Naive B cell (primary cell): Measurements from ENCODE around the gene TUBE1. TPM values are rescaled to one million over a fixed set of nuclear protein-coding genes. Genes with fewer than 3 reads are reported as not detected.
"Not testable (repeated sequence)": the region's sequence is repeated elsewhere in the genome, so short reads cannot be mapped to it uniquely, and the experiment has no call there.

ENCODE experiments used
- ATAC-seq, 2 donors: fragments of 150-1000 bp; cut with Tn5 transposase; 2 replicates each; pipeline ENCODE4 v1.10.0; 2021; ENCODE audit warnings: low read depth in 2 of 2, mild to moderate bottlenecking in 2 of 2, moderate library complexity in 2 of 2
- DNase-seq: peaks from one replicate; pipeline ENCODE4 v3.0.0; 2022
- H3K27ac Mint-ChIP-seq, 6 donors: one replicate each; pipeline ENCODE4 v1.8.0; 2020 to 2022; ENCODE audit warnings: mild to moderate bottlenecking in 6 of 6, mixed read lengths in 6 of 6, moderate library complexity in 5 of 6, inconsistent platforms in 2 of 6
- H3K27me3 Mint-ChIP-seq, 3 donors: one replicate each; pipeline ENCODE4 v1.8.0; 2021 to 2022; ENCODE audit warnings: mixed read lengths in 3 of 3, mild to moderate bottlenecking in 1 of 3
- H3K36me3 Mint-ChIP-seq, 2 donors: one replicate each; pipeline ENCODE4 v1.8.0; 2020 to 2022; ENCODE audit warnings: mixed read lengths in 2 of 2, inconsistent platforms in 1 of 2, mild to moderate bottlenecking in 1 of 2
- H3K4me1 Mint-ChIP-seq, 3 donors: one replicate each; pipeline ENCODE4 v1.8.0; 2020 to 2022; ENCODE audit warnings: mixed read lengths in 3 of 3, inconsistent platforms in 1 of 3, mild to moderate bottlenecking in 1 of 3, moderate library complexity in 1 of 3
- H3K4me3 Mint-ChIP-seq, 8 donors: one replicate each; pipeline ENCODE4 v1.8.0; 2020 to 2022; ENCODE audit warnings: mild to moderate bottlenecking in 8 of 8, mixed read lengths in 8 of 8, moderate library complexity in 8 of 8, inconsistent platforms in 2 of 8
- H3K9me3 Mint-ChIP-seq, 7 donors: one replicate each; pipeline ENCODE4 v1.8.0; 2020 to 2022; ENCODE audit warnings: mixed read lengths in 7 of 7, mild to moderate bottlenecking in 5 of 7, inconsistent platforms in 2 of 7, moderate library complexity in 1 of 7
- polyA plus RNA-seq, 6 donors: library from polyadenylated mRNA; unstranded; fragments of 300-500 nt; fragmentation: Illumina TruSeq; gene quantifications; one replicate each; pipeline ENCODE4 v1.2.3, GENCODE V29; 2021; ENCODE audit warnings: low read depth in 6 of 6

The TUBE1 gene
- 10 to 100 TPM in 5 of 6 donors, 1 to 10 TPM in 1; 8.1 to 14.5 (median 11.5) TPM for polyA plus RNA-seq

- H3K36me3 Mint-ChIP-seq: no peaks in the 10 kb centered on the region
- ATAC-seq (peak; percentile 92), DNase-seq (peak; percentile 92)
- no peak within 1 kb of the TSS for H3K4me3 Mint-ChIP-seq
- peaks cover 0 to 2% (median 0%) of the 10 kb centered on the region in 3 donors for H3K4me1 Mint-ChIP-seq
- H3K27me3 Mint-ChIP-seq: peaks cover 4 to 10% (median 10%) of the 10 kb centered on the region in 3 donors
- no peaks in the 10 kb centered on the region for H3K9me3 Mint-ChIP-seq
- no peak within 1 kb of the TSS for H3K27ac Mint-ChIP-seq
These were observed at the start of gene TUBE1, which contains the start of gene FAM229B for GRCh38 chr6:112087136-112087911. Gene TUBE1, minus strand, starts transcription at chr6:112087482. Its CDS starts 48 bp downstream, at chr6:112087434. Gene FAM229B, plus strand, starts transcription at chr6:112087591. Its CDS starts 11,693 bp downstream, at chr6:112099284.

- DNase-seq (no peak), ATAC-seq (no peak)
- Mint-ChIP-seq H3K27me3 (peaks cover 9 to 19% (median 13%) of the 10 kb centered on the region in 3 donors), H3K9me3 (no peaks in the 10 kb centered on the region), H3K27ac (no peak overlapping the region), H3K4me1 (no peaks in the 10 kb centered on the region), H3K4me3 (no peak overlapping the region), H3K36me3 (no peaks in the 10 kb centered on the region)
These were observed 43.6 kb upstream of the TUBE1 start for GRCh38 chr6:112130878-112131277.

- Mint-ChIP-seq H3K27ac (no peak overlapping the region), H3K4me1 (no peaks in the 10 kb centered on the region), H3K4me3 (no peak overlapping the region), H3K27me3 (peaks cover 9 to 19% (median 13%) of the 10 kb centered on the region in 3 donors), H3K36me3 (no peaks in the 10 kb centered on the region), H3K9me3 (no peaks in the 10 kb centered on the region)
- no peak for ATAC-seq
- DNase-seq: no peak
These were observed 40.9 kb upstream of the TUBE1 start for GRCh38 chr6:112128208-112128607.

- DNase-seq: no peak
- peaks cover 0 to 3% (median 0%) of the 10 kb centered on the region in 3 donors for H3K4me1 Mint-ChIP-seq
- H3K27me3 Mint-ChIP-seq: peaks cover 13 to 19% (median 13%) of the 10 kb centered on the region in 3 donors
- H3K36me3 Mint-ChIP-seq: no peaks in the 10 kb centered on the region
- no peak overlapping the region for H3K4me3 Mint-ChIP-seq
- H3K27ac Mint-ChIP-seq: no peak overlapping the region
- no peak for ATAC-seq
- H3K9me3 Mint-ChIP-seq: no peaks in the 10 kb centered on the region
These were observed 36.7 kb upstream of the TUBE1 start for GRCh38 chr6:112123982-112124381.

- Mint-ChIP-seq H3K36me3 (no peaks in the 10 kb centered on the region), H3K27ac (no peak overlapping the region), H3K4me3 (no peak overlapping the region), H3K9me3 (no peaks in the 10 kb centered on the region), H3K27me3 (peaks cover 7 to 13% (median 11%) of the 10 kb centered on the region in 3 donors), H3K4me1 (peaks cover 0 to 3% (median 0%) of the 10 kb centered on the region in 3 donors)
- DNase-seq (no peak), ATAC-seq (no peak)
These were observed 35.5 kb upstream of the TUBE1 start for GRCh38 chr6:112122756-112123155.

- DNase-seq (no peak), ATAC-seq (no peak)
- Mint-ChIP-seq H3K4me1 (peaks cover 0 to 2% (median 0%) of the 10 kb centered on the region in 3 donors), H3K27me3 (peaks cover 0 to 13% (median 13%) of the 10 kb centered on the region in 3 donors), H3K9me3 (no peaks in the 10 kb centered on the region), H3K36me3 (no peaks in the 10 kb centered on the region), H3K27ac (peak overlapping the region in 1 of 6 donors; percentile 40), H3K4me3 (no peak overlapping the region)
These were observed 30.8 kb upstream of the TUBE1 start for GRCh38 chr6:112118034-112118433.

GRCh38 chr6:112117554-112117953 lies 30.3 kb upstream of the TUBE1 start:
- DNase-seq: no peak
- Mint-ChIP-seq H3K36me3 (no peaks in the 10 kb centered on the region), H3K27ac (peak overlapping the region in 2 of 6 donors; percentile 40 to 57), H3K9me3 (no peaks in the 10 kb centered on the region), H3K4me3 (no peak overlapping the region), H3K4me1 (no peaks in the 10 kb centered on the region), H3K27me3 (peaks cover 0 to 15% (median 11%) of the 10 kb centered on the region in 3 donors)
- ATAC-seq: no peak

GRCh38 chr6:112116221-112116620 lies 28.9 kb upstream of the TUBE1 start:
- DNase-seq: no peak
- no peak overlapping the region for H3K27ac Mint-ChIP-seq
- no peaks in the 10 kb centered on the region for H3K9me3 Mint-ChIP-seq
- H3K4me3 Mint-ChIP-seq: no peak overlapping the region
- peaks cover 0 to 24% (median 11%) of the 10 kb centered on the region in 3 donors for H3K27me3 Mint-ChIP-seq
- ATAC-seq: no peak
- no peaks in the 10 kb centered on the region for H3K36me3 Mint-ChIP-seq
- H3K4me1 Mint-ChIP-seq: no peaks in the 10 kb centered on the region

- H3K27ac Mint-ChIP-seq: peak overlapping the region in 1 of 6 donors; percentile 52
- no peaks in the 10 kb centered on the region for H3K4me1 Mint-ChIP-seq
- no peaks in the 10 kb centered on the region for H3K9me3 Mint-ChIP-seq
- H3K27me3 Mint-ChIP-seq: peaks cover 0 to 24% (median 11%) of the 10 kb centered on the region in 3 donors
- H3K36me3 Mint-ChIP-seq: no peaks in the 10 kb centered on the region
- no peak overlapping the region for H3K4me3 Mint-ChIP-seq
- no peak for ATAC-seq
- DNase-seq: no peak
These were observed 27.4 kb upstream of the TUBE1 start for GRCh38 chr6:112114577-112115223.

- Mint-ChIP-seq H3K4me3 (no peak overlapping the region), H3K9me3 (no peaks in the 10 kb centered on the region), H3K36me3 (no peaks in the 10 kb centered on the region), H3K4me1 (no peaks in the 10 kb centered on the region), H3K27me3 (peaks cover 0 to 24% (median 11%) of the 10 kb centered on the region in 3 donors), H3K27ac (no peak overlapping the region)
- no peak for DNase-seq
- ATAC-seq: no peak
These were observed 26.6 kb upstream of the TUBE1 start for GRCh38 chr6:112113918-112114317.

- no peaks in the 10 kb centered on the region for H3K4me1 Mint-ChIP-seq
These were observed 26.1 kb upstream of the TUBE1 start for GRCh38 chr6:112113431-112113830.

GRCh38 chr6:112109262-112109661 lies 22.0 kb upstream of the TUBE1 start:
- no peak overlapping the region for H3K4me3 Mint-ChIP-seq
- H3K4me1 Mint-ChIP-seq: no peaks in the 10 kb centered on the region
- H3K27ac Mint-ChIP-seq: no peak overlapping the region
- peaks cover 0 to 9% (median 6%) of the 10 kb centered on the region in 7 donors for H3K9me3 Mint-ChIP-seq
- ATAC-seq (no peak), DNase-seq (no peak)
- H3K36me3 Mint-ChIP-seq: no peaks in the 10 kb centered on the region
- H3K27me3 Mint-ChIP-seq: peaks cover 0 to 11% (median 0%) of the 10 kb centered on the region in 3 donors

More at GRCh38 chr6:112113431-112113830, 26.1 kb upstream of the TUBE1 start:
- no peak for DNase-seq
- Mint-ChIP-seq H3K4me3 (no peak overlapping the region), H3K27ac (no peak overlapping the region), H3K9me3 (no peaks in the 10 kb centered on the region), H3K36me3 (no peaks in the 10 kb centered on the region), H3K27me3 (peaks cover 0 to 24% (median 11%) of the 10 kb centered on the region in 3 donors)
- ATAC-seq: no peak

GRCh38 chr6:112106562-112106961 lies 19.3 kb upstream of the TUBE1 start:
- no peak overlapping the region for H3K27ac Mint-ChIP-seq
- H3K4me1 Mint-ChIP-seq: no peaks in the 10 kb centered on the region
- no peak overlapping the region for H3K4me3 Mint-ChIP-seq
- H3K27me3 Mint-ChIP-seq: no peaks in the 10 kb centered on the region
- DNase-seq (no peak), ATAC-seq (no peak)
- peaks cover 0 to 2% of the 10 kb centered on the region in 2 donors for H3K36me3 Mint-ChIP-seq
- peaks cover 0 to 9% (median 6%) of the 10 kb centered on the region in 7 donors for H3K9me3 Mint-ChIP-seq

GRCh38 chr6:112106026-112106425 lies 18.7 kb upstream of the TUBE1 start:
- H3K4me1 Mint-ChIP-seq, ATAC-seq, H3K27ac Mint-ChIP-seq, H3K27me3 Mint-ChIP-seq, H3K4me3 Mint-ChIP-seq, H3K36me3 Mint-ChIP-seq, DNase-seq, H3K9me3 Mint-ChIP-seq: not testable (repeated sequence)
